GM12892 (cell line): ENCODE measurements around the gene SLC25A30.

ENCODE experiments used
- POLR2A ChIP-seq: IDR thresholded peaks from 2 replicates; pipeline ENCODE4 v1.6.1; 2011; ENCODE audit warnings: low read depth, low read length, control low read depth
- POLR2AphosphoS5 ChIP-seq: IDR thresholded peaks from 2 replicates; pipeline ENCODE4 v1.6.1; 2011; ENCODE audit warnings: low read depth, low read length, control low read depth

DNA sequence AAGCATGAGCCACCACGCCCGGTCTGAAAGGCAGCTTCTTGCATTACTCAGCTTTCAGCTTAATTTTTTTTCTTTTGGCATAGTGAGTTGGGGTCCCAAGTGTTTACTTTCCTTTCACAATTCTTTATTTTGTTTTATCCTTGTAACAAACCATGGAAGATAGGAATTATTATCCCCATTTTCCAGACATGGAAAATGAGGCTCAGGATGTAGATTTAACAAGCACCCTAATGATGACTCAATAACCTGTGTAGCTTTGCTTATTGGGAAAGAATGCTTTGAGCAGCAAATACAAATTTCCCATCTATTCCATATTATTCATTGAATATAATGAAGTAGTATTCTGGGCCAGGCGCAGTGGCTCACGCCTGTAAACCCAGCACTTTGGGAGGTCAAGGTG lies 33.1 kb upstream of the SLC25A30 start:
- no peak for TF ChIP-seq POLR2A
- no peak for TF ChIP-seq POLR2AphosphoS5
